Measurements from ENCODE around the gene NTSR1.

The NTSR1 gene

DNA sequence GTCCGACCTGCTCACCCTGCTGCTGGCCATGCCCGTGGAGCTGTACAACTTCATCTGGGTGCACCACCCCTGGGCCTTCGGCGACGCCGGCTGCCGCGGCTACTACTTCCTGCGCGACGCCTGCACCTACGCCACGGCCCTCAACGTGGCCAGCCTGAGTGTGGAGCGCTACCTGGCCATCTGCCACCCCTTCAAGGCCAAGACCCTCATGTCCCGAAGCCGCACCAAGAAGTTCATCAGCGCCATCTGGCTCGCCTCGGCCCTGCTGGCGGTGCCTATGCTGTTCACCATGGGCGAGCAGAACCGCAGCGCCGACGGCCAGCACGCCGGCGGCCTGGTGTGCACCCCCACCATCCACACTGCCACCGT is 885 bp downstream of the NTSR1 start:
- DNase-seq (ENCODE audit: low spot score) = no peak

DNA sequence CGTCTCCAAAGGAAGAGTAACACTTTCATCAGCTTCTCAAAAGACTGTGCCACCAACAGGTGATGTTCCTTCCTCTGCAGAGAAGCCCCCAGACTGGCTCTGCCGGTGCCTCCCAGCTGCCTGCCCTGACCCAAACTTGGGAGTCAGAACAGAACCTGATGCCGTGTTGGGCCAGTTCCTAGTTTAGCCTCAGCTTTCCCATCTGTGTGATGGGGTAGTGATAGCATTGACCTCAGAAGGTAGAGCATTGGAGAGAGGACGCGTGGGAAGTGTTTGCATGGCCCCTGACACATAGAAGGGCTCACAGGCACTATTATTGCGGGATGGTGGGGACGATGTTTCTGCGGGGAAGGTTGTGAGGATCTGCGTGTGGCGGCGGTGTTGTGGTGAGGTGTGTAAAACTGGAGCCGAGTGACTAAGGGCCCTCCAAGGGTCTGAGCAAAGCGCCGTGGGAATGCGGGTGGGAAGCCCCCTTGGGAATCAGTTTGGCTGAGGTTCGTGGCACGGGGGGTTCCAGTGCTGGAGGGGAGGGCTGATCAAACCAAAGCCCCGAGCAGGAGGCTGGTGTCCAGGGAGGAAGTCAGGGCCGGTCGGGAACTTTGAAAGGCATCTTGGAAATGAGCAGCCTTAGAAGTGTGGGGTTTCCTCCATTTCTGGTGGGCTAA is 1.7 kb downstream of the NTSR1 start:
- no peak for DNase-seq (ENCODE audit: low spot score)

DNA sequence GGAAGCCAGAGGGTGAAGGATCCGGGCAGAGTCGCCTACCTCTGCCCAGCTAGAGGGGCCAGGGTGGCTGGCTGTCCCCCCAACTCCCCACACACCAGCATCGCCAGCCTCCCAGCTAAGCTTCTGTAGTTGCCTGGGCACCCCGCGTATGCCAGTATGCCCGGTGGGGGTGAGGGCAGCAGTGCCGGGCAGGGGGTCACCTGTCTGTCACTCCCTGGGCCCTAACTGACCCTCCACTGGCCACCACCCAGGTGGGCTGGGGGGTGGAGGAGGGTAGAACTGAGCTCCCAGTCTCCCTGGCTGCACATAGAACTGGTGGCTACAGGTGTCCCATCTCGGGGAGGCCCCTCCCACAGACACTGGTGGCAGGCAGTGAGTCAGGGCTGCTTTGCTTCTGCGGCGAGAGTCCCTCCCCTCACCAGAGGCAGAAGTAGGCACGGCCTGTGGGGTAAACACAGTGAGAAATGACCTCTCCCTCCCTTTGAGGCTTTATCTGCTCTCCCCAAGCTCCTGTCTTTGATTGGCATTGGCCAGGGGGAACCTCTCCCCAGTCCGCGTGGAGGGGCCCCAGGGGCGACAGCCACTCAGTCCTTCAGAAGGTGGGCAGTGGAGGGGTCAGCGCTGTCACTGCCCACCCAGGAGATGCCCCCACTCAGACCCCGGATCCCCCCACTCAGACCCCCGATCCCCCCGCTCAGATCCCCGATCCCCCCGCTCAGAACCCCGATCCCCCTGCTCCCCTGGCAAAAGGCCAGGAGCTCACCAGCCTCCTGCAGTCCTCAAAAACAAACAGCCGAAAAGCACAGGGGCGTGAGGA is 2.5 kb downstream of the NTSR1 start:
- no peak for DNase-seq (ENCODE audit: low spot score)

DNA sequence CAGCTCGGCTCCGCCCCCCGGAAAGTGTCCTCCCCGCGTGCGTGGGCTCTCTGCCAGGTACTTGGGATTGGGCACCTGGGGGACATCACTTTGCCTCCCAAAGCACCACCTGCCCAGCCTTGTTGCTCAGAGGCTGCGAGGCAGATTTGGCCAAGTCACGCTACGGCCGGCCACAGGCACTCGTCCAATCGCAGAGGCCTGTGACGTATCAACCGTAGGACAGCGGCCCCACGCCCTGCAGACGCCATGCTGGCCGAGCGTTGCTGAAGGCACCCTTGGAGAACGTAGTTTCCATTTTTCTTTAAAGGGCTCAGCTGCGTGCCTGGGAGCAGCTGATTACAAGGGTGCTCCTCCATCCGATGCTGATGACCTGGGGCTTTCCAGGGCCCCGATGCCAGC is 3.1 kb downstream of the NTSR1 start:
- DNase-seq (ENCODE audit: low spot score) = no peak

DNA sequence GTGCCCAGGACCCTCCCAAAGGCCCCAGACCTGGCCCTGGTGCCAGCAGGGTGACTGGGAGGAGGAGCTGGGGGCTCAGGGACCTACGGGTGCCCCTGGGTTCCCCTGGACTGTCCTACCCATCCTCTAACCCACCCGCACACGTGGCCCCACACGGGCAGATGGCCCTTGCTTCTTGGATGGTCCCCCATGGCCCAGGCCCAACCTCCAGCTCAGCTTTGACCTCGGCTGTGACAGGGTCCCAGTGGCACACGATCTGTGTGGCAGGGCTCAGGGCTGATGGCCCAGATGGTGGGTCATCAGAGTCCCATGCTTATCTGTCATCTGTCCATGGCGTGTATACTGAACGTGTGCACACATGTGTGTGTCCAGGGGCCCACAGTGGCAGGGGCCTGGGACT is 4.0 kb downstream of the NTSR1 start:
- no peak for DNase-seq (ENCODE audit: low spot score)

DNA sequence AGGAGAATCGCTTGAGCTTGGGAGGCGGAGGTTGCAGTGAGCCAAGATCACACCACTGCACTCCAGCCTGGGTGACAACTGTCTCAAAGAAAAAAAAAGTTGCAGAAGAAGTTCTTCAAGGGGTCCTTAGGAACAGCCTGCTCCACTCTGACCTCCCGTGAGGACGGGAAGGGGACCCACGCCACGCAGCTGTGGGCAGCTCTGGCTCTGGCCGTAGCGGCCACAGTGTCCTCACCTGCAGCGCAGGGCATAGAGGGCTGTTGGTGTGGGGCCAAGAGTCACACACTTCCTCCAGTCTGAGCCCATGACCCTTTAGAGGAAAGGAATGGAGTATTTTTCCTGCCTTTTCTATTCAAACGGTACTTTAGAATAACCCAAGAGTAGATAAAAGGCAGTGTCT is 5.4 kb downstream of the NTSR1 start:
- no peak for DNase-seq (ENCODE audit: low spot score)

DNA sequence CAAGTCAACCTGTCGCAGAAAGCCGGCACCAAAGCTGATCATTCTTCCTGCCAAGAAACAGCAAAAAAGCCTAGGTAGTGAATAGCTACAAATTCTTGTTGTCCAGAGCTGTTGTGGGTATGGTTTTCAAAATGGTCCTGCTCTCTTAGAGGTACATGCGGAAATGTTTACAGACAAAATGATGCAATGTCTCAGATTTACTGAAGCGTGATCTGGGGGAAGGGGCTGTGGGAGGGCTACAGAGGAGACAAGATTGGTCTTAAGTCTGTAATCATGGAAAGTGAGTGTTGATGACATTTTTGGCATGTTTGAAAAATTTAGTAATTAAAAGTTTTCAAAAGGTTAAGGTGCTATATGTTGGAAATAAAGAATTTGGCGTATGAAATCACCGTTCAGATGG is 6.2 kb downstream of the NTSR1 start:
- no peak for DNase-seq (ENCODE audit: low spot score)

DNA sequence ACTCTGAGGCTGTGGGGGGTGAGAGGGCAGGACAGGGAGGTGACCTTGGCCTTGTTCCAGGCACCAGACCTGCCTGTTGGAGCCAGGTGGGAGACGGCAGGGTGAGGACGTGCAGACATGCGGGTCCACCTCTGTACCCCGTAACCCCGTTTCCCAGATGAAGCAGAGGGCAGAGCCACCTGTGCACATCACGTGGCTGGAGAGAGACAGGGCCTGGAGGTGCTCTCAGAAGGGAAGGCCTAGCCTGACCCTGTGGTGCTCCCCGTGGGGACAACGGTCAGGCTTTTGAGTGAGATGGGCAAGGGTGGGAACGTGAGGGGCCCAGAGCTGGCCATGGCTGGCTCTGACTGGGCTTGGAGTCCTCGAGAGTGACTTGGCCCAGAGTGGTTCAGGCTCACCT is 6.6 kb downstream of the NTSR1 start:
- DNase-seq (ENCODE audit: low spot score) = no peak

DNA sequence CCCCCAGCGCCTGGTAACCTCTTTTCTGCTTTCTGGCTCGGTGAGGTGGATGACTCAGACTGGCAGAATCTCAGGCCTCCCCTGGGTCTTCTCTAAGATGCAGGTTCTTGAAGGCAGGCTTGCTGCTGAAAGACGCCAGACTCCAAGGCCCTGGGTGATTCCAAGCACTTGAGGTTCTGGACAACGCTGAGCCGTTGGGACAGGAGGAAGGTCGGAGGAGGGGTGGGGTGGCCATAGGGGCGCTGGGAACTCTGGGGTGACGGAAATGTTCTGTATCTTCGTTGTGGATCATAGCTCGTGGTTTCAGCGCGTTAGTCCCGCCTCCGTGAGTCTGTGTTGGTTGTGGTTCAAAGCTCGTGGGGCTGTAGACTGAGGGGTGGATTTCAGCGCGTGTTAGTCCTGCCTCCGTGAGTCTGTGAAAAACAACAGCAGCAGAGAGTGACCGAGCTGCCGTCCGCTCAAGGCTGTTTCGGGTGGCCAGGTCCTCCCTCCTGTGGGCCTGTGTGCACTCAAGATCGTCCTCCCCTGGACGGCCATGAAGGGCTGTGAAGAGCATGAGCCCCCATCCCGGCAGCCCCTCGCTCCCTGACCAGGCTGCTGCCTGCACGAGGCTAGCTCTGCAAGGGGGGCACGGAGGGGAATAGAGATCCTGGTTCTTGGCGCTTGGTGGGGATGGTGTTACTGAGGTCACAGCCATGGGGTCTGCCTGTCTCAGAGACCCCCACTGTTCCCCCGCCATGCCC is 7.7 kb downstream of the NTSR1 start:
- no peak for DNase-seq (ENCODE audit: low spot score)

DNA sequence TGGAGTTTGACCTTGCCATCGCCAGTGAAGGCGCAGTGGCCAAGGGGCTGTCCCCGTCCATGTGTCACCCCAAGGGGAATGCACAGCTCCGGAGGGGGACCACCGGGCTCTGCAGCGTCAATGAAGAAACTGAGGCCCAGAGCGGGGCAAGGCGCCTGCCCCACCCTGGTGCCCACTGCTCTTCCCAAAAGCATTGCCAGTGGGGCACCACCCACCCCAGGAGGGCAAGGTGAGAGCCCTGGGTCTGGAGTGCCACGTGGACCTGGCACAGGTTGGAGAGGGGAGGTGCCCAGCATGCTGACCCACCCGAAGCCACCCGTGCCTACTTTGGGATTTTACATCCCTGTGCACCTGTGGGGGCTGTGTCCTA is 8.3 kb downstream of the NTSR1 start:
- DNase-seq (ENCODE audit: low spot score) = no peak

DNA sequence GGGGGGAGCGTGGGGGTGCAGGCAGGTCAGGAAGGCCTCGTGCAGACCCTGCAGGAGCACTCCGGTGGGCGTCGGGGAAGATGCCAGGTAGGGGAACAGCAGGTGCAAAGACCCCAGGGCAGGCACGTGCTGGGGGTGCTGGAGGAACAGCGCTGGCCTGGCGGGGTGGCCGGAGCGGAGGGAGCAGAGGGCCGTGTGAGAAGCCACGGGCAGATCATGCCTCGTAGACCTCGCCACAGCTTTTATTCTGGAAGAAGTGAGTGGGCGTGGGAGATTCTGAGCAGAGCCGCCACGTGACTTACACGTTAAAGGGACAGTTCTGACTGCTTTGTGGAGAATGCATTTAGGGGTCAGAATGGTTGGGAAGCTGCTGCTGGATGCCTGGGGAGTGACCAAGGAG is 9.3 kb downstream of the NTSR1 start:
- no peak for DNase-seq (ENCODE audit: low spot score)

DNA sequence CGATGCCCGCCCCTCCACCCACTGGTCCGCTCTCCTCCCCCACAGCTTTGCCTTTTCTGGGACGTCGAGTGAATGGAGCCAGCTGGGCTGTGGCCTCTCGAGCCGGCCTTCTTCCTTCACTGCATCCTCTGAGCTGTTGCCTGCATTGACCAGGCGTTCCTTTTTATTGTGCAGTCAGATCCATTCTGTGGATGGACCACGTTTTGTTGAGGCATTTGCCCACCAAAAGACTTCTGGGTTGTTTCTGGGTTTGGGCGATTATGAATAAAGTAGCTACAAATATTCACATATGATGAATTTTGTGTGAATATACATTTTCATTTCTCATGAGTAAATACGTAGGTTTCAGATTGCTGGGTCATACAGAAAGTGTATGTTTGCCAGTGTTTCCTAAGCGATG is 9.9 kb downstream of the NTSR1 start:
- DNase-seq (ENCODE audit: low spot score) = no peak

DNA sequence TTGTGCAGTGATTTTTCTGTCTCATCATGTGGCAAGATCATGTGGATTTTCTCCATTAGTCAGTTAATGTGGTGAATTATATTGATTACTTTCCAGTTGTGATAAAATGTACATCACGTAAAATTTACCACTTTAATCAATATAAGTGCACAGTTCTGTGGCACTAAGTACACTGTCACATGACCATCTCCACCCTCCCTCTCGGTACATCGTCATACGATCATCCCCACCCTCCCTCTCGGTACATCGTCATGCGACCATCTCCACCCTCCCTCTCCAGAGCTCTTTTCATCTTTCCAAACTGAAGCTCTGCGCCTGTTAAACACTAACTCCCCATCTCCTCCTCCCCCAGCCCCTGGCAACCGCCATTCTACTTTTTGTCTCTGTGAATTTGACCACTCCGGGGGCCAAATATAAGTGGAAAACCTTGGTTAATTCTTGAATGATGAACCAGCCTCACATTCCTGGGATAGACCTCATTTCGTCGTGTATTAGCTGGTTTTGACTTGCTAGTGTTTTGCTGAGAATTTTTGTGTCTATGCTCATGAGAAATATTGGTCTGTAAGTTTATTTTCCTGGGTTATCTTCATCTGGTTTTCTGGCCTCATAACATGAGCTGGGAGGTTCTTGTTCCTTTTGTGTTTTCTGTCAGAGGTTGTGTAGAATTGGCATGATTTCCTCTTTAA is 10.8 kb downstream of the NTSR1 start:
- DNase-seq (ENCODE audit: low spot score) = no peak

DNA sequence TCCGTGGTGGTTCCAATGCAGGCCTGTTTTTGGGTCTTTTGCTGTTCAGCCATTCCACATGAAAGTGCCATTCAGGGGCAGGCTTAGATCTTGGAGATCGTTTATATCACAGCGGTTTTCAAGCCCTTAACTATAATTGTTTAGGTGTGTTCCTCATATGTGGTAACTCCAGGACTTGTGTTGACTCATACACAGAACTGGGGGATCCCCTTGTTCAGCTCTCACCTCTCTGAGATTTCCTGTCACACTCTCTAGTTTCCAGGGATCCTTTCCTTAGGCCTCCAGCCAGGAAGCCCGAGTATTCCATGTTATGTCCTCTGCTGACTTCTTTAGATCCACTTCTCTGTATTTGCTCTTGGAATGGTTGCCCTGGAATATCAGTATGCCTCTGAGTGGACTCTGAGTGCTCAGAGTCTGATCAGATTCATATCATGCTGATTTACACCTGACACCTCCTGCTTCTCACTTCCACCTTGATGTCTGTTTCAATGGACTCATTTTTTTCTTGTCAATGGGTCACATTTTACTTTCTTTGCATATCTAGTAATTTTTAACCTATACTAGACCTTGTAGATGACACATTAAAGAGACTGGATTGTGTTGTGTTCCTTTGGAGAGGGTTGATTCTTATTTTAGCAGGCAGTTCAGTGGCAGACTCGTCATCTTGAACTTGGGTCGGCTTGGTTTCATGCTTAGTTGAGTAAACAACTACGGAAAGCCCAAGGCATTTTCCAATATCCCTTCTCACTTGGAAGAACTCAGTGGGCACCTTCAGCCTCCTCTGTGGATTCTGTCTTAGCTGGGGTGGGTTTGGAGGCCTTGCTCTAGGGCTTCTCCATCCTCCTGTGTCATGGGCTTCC is 13.1 kb downstream of the NTSR1 start:
- DNase-seq (ENCODE audit: low spot score) = no peak

DNA sequence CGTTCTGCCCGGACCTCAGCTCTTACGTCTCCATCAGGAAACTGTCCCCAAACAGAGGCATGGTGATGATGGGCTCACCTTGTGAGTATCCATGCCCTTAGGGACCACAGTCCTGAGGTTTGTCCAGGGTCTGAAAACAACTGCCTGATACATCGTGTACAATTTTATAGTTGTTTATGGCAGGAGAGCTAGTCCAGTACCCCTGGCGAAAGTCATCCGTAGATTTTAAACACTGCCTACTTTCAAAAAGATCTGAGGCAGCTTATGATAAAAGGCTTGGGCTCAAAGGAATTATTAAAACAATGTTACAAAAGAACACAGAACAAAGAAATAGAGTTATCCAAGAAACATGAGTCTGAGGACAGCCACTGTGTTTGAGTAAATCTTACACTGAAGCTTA is 14.0 kb downstream of the NTSR1 start:
- DNase-seq (ENCODE audit: low spot score) = no peak

DNA sequence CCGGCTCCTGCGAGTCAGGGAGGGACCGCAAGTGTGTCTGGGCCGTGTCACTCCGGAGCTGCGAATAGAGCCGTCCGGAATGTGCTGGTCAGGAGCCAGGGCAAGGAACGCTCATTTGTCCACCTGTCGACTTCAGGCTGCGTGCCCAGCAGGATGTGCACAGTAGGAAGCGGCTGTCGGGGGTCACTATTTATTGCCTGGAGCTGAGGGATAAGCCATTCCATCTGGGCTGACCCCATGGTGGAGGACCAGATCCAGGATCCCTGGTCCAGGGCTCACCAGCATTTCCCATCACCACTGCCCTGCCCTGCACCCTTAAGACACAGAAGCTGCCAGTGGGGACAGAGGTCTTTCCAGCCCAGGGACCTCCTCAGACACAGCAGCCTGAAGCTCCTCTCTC is 14.7 kb downstream of the NTSR1 start:
- no peak for DNase-seq (ENCODE audit: low spot score)

DNA sequence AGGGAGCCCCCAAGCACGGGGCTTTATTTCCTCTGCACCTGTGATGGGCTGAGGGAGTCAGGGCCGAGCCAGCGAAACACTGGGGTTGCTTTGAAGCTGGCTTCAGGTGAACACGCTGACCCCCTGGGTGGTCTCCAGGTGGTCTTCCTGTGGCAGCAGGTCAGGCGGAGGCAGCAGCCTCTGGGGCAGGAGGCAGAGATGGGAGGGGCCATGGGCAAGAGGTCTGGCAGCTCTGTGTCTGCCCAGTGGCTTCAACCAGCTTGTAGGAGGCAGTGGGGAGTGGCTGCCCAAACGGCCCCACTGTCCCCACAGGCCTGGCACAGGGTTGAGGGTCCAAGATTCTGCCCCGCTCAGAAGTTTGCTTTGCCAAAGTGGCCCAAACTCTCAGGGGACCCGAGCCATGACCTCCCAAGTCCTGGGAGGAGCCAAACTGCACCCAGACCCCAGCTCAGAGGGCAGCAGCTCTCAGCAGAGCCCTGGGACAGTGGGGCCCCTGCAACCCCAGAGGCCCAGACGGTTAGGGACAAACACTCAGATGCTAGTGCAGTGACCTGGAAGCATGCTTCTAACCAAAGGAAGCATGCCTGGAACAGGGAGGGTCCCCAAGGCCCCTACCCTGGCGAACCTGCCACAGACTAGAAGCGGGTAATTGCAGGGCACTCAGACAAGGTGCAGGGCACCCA is 15.3 kb downstream of the NTSR1 start:
- DNase-seq (ENCODE audit: low spot score) = no peak

DNA sequence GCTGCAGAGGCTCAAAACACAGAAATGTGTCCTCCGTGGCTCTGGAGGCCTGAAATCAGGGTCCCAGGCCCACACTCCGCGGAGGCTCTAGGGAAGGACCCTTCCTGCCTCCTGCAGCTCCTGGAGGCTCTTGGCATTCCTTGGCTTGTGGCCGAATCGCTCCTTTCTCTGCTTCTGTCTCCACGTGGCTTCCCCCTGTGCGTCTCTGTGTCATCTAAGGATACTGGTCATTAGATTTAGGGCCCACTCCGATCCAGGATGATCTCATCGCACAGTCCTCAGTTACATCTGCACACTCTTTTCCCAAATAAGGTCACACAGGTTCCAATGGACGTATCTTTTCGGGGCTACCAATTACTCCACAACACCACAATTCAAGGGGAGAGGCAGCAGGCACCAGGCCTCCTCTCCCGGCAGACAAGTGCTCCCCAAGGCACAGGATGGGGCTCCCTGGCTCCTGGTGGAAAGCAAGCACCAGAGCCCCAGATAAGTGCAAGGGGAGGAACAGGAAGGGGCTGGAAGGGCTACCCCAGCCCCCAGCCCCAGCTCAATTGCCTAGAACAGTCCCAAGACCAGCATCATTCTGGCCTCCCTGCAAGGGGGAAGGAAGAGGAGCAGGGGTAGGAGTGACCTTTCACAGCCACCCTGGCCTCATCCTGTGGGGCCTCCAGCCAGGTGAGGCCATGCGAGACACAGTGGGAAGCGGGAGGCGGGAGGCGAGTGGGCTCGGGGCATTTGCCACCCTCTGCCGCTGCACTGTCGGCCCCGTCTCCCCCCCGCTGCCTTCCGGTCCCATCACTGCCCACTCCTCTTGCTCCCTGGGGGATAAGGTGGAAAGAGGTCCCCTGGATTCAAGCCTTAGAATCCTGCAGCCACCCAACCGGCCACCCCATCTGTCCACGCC is 16.3 kb downstream of the NTSR1 start:
- DNase-seq (ENCODE audit: low spot score) = no peak

DNA sequence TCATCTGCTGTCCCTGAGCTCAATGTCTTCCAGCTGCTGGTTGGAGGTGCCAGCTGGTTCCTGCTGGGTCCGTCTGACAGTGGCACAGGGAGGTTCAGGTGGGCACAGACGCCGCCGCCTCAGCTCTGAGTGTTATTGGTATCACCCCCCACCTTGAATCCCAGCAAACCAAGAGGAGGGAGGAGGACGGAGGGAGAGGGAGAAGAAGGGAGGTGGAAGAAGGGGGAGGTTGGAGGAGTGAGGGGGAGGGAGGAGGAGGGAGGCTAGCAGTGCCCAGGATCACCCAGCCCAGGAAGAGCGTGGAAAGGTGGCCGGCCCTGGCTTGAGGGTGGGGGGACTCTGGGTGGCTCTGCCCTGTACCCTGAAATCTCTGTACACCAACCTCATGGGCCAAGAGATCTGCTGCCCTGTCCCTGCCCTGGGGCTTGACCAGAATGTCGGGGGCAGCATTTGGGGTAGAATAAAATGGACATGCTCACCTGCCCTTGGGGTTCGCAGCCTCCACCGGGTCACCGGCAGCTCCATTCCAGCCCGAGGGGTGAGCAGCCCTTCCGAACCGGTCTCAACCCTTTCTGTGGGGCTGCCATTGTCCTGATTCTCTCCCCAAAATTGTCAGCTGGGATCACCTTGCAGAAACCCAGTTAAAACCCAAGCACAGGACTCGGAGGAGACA is 17.1 kb downstream of the NTSR1 start:
- DNase-seq (ENCODE audit: low spot score) = no peak

DNA sequence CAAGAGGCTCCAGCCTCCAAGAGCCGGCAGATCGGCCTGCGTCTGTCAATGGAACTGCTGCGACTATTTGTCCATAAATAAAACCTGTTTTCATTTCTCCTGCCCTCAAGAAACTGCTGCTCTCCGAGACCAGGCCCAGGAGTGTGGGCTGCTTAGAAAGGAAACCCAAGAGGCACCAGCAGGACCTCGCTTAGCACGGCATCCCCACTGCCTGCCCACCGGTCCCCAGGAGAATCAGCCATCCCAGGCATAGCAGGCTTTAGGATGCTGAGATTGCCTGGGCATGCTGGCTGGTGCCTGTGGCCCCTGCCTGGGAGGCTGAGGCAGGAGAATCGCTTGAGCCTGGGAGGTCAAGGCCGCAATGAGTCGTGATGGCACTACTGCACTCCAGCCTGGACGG is 17.6 kb downstream of the NTSR1 start:
- DNase-seq (ENCODE audit: low spot score) = no peak

Measured in iPS-NIHi11 (cell line).